ENCODE measurements around the gene RYR1.

Gene RYR1

DNA sequence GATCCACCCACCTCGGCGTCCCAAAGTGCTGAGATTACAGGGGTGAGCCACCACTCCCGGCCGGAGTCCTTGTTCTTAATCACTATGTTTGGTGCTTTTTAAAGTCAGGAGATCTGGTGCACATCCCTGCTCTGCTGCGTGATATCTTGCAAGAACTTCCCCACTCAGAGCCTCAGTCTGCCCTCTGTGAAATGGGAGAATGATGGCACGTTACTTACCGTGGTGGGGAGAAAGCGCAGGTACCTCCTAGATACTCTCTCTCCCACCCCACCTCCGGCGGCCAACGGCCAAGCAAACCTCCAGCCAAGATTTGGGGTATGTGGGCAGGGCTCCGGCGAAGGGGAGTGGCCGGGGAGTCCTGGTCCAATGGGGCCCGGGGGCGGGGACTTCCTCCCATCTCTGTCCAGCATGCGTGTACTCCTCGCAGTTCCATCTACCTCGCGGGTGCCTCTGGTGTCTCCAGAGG, at the start of gene RYR1:
TSS of gene RYR1 (plus strand) at position 424 of the 466 bp plus-strand sequence. CDS start 139 bp downstream, outside the sequence.
- DNase-seq: no peak

- DNase-seq: no peak
Measured at GRCh38 chr19:38383743-38384142, 49.7 kb upstream of the RYR1 start.

GRCh38 chr19:38384209-38385027, 49.1 kb upstream of the RYR1 start:
- no peak for DNase-seq

GRCh38 chr19:38385057-38385803, 48.3 kb upstream of the RYR1 start:
- no peak for DNase-seq

DNA sequence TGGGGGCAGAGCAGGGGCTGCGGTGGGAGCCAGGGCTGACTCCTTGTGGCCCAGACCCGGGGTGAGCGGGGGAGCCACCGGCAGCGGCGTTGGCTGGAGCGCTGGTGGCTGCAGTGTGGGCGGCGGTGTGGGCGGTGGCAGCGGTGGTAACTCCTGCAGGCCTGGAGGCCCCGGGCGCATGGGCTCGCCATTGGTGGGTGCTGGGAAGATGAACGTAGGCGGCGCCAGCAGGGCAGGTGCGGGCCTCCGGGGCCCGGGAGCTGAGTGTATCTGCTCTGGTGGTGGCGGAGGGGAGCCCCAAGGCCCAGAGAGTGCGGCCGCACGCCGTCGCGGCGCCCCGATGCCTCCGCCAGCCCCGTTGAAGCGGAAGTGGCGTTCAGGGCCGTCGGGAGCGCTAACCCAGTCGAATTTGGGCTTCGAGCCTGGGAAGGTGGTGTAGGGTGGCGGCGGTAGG, 47.7 kb upstream of the RYR1 start:
- peak; percentile 70 for DNase-seq

DNA sequence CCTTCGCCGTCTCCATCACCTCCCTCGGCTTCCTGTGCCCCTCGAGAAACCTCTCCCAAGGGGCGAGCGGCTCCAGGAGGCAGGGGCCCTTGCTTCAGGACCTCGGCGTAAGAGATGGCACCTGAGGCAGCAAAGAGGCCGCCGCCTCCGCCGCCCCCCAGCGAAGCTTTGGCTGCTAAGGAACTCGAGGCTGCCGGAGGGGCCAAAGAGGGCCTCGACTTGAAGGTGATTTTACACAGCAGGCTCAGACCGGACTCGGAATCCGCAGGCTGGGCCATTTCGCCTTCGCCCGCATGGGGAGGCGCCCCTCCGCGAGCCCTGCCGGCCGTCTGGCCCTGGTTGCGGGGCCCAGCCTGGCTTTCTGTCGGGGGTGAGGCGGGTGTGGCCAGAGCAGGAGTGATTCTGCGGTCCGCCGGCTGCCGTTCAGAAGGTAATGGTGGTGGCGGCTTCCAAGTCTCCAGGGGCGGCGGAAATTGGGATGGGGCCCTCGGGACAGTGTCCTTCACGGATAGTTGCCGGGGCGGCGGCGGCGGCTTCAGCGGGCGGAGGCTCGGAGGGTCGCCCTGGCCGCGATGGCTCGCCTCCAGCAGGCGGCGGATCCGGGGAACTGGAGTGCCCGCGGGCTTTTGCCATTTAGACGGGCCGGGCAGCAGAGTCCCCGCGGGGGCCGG, 47.1 kb upstream of the RYR1 start:
- DNase-seq: peak; percentile 32

GRCh38 chr19:38386971-38387549, 46.4 kb upstream of the RYR1 start:
- no peak for DNase-seq

GRCh38 chr19:38387550-38388348, 45.7 kb upstream of the RYR1 start, which contains the start of gene GGN:
Gene GGN, minus strand, starts transcription at chr19:38388034. Its CDS starts 773 bp downstream, at chr19:38387261.
- peak; percentile 88 for DNase-seq

DNA sequence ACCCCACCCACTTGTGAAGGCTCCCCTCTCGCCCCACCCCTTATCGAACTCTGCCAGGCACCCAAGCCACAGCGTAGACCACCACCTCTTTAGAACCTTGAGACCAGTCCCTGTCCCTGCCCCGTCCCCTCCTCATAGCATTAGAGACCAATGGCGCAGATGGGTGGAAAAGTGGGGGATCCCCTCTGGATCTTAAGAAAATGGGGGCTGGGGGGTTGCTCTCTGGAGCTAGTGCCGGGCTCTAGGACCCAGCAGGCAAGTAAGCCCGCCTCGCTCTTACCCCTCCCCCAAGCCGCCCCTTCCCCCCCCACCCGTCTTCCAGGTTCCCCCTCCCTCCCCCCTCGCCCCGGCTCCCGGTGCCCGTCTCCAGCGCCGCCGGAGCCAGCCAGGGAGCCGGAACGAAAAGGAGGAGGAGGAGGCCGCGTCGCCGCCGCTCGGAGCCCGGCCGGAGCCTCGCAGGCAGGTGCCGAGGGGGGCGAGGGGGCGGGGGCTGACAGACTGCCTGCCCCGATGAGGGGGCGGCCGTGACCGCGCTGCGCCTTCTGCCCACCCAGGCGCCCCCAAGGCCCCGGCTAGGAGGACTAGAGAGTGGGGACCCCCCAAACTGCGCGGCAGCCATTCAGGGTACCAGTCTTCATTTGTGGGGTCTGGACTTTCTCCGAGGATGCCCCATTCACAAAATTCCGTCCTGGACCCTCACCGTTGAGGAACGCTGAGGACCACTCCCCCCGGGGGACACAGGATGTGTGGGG, 45.0 kb upstream of the RYR1 start, which contains the start of gene SPRED3:
TSS of gene SPRED3 (plus strand) at position 349 of the 752 bp plus-strand sequence. CDS start 1,606 bp downstream, outside the sequence.
- DNase-seq: peak; percentile 71

DNA sequence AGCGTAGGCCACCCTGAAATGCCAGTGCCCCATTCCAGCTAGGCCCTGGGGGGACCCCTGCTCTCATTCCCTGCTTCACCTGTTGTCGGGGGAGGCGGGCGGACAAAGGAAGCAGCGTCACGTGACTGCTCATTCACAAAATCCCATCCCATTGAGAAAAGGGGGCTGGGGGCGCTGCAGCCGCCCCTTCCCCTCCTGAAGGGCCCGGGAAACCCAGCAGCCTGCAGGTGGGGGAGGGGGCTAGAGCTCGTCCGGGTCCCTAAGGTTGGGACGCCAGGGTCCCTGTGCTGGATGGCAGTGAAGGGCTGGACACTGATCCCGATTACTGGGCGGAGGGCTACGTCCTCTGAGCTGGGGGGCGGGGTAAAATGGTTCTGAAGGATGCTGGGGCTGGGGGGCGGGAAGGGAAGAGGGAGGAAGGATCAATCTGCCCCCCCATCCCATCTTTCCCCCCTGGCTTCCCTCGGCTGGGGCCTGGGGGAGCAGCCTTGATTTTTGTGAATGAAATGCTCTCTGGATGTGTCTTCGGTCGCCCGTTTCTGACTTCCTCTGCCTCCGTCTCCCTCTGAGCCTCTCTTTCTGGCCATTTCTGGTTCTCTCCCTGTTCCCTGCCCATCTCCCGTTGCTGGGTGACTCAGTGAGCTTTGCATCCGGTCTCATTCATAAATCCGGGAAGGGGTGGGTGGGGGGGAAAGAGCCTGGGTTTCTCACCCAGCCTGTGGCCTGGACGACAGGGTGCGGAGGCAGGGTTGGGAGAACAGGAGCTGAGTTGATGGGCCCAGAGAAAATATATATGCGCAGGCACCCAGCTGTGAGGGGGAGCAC, 44.2 kb upstream of the RYR1 start:
- DNase-seq: peak; percentile 12

GRCh38 chr19:38389957-38390924, 43.2 kb upstream of the RYR1 start:
- no peak for DNase-seq

DNA sequence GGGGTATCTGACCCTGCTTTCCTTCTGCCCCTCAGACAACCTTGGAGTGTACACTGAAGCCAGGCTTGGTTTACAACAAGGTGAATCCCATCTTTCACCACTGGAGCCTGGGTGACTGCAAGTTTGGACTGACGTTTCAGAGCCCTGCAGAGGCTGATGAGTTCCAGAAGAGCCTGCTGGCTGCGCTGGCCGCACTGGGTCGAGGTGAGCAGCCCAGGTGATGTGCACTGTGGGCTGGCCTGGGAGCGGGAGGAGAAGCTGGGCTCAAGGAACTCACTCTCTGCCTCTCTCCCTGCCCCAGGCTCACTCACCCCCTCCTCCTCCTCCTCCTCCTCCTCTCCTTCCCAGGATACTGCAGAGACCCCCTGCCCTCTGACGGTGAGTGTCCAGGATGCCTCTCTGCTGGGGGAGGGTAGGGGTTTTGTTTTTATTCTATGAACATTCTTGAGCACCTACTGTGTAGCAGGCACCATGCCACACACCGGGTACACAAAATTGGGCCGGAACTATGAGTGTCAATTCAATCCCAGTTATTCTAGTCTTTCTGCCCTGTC, 41.5 kb upstream of the RYR1 start:
- no peak for DNase-seq

DNA sequence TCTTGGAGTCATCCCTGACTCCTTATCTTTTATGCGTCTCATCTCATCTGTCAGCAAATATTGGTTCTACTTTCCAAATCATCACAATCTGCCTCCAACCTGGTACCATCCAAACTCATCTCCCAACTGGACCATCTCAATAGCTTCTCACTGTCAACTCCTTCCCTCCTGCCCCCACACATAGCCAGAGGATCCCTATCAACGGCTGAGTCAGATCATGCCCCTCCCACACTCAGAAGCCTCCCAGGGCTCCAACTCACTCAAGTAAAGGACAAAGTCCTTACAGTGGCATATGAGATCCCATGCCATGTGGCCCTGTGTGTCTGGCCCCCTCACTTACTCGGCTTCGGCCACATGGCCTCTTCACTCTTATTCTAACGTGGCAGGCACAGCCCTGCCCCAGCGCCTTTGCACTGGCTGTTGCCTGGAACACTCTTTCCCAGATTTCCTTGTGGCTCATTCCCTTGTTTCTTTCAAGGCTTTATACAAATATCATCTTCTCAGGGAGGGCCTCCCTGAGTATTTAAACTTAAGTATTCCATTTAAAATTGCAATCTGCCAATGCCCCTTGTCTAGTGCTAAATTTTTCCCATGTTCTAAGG, 40.7 kb upstream of the RYR1 start:
- DNase-seq: no peak

- DNase-seq: peak; percentile 66
Measured at GRCh38 chr19:38394488-38394887, 39.0 kb upstream of the RYR1 start.

GRCh38 chr19:38395381-38396114, 37.9 kb upstream of the RYR1 start:
- no peak for DNase-seq

DNA sequence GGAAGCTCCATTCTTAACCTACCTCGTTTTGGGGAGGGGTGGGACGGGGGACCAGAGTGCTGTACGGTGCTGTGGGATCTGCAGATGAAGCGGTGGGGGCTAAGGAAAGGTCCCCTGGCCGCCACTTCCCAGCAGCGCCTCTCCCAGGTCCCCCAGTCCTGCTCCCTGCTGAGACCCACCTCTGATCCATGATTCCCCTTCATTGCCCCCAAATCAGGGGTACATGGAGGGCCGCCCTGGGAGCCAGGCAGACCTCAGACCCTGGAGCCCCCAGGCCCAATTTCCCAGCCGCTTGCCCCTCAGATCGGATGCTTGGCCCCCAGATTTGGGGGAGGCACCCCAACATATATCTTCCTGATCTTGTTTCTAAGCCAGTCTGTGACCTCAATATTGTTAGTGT, 34.4 kb upstream of the RYR1 start:
- DNase-seq: no peak

- DNase-seq: no peak
Measured at GRCh38 chr19:38399537-38399936, 34.0 kb upstream of the RYR1 start.

All from NCI-H1105 treated with DMSO at 0.1 percent for 48 hours (cell line).